ENCODE measurements around the gene SHISA8.

SHISA8 gene

DNA sequence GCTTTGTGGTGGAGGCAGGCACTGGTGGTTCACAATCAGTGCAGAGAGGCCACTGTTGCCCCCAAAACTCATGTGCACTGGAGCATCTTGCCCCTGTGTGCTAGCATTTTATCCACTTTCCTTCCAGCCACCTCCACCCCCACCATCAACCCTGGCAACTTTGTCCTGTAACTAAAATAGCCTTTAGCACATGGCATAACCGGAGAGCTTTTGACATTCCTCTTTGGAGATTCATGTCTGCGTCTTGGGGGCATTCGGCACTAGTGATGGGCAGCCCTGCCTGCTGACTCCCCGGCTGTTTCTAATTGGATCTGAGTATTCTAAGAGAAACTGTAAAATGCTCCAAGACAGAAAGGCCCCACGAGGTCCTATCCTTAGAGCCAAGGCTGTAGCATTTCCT, 15.8 kb downstream of the SHISA8 start:
- no peaks in the 10 kb centered on the region for H3K9me3 ChIP-seq (ENCODE audit: control insufficient read depth in 1 of 2, low read length in 2 of 2)
- no peak overlapping the region for H3K27ac ChIP-seq (ENCODE audit: low read depth, low read length)
- H3K4me1 ChIP-seq (ENCODE audit: control insufficient read depth in 1 of 2, insufficient read depth in 2 of 2, low read length in 2 of 2), result no peaks in the 10 kb centered on the region
- H3K4me3 ChIP-seq (ENCODE audit: low read depth in 1 of 2, low read length in 2 of 2), result no peak overlapping the region
- H3K27me3 ChIP-seq (ENCODE audit: control insufficient read depth in 1 of 2, insufficient read depth in 2 of 2, low read length in 2 of 2), result no peaks in the 10 kb centered on the region
- H3K9ac ChIP-seq (ENCODE audit: low read depth in 1 of 2, low read length in 2 of 2), result no peak overlapping the region
- H3K36me3 ChIP-seq (ENCODE audit: control insufficient read depth in 1 of 2, insufficient read depth in 2 of 2, low read length in 2 of 2), result peaks cover 44 to 90% of the 10 kb centered on the region in 2 donors

DNA sequence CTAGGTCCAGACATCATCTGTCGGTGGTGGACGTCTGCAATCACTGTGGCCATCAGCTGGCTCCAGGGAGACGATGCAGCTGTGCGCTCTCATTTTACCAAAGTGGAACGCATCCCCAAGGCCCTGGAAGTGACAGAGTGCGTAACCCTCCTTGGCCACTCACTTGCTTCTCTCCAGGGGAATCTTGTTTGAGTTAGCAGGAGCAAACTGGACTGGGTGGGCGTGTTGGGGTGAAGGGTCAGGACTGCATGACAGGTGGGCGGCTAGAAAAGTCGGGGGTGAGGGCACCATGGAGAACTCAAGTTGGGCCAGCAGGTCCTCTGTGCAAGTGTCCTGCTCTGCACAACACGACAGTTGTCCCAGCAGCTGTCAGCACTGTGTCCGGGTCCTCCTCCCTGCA, 16.2 kb downstream of the SHISA8 start:
- Histone ChIP-seq H3K9ac (ENCODE audit: low read depth in 1 of 2, low read length in 2 of 2) (no peak overlapping the region), H3K4me1 (ENCODE audit: control insufficient read depth in 1 of 2, insufficient read depth in 2 of 2, low read length in 2 of 2) (no peaks in the 10 kb centered on the region), H3K27me3 (ENCODE audit: control insufficient read depth in 1 of 2, insufficient read depth in 2 of 2, low read length in 2 of 2) (no peaks in the 10 kb centered on the region), H3K27ac (ENCODE audit: low read depth, low read length) (no peak overlapping the region), H3K9me3 (ENCODE audit: control insufficient read depth in 1 of 2, low read length in 2 of 2) (no peaks in the 10 kb centered on the region), H3K4me3 (ENCODE audit: low read depth in 1 of 2, low read length in 2 of 2) (no peak overlapping the region), H3K36me3 (ENCODE audit: control insufficient read depth in 1 of 2, insufficient read depth in 2 of 2, low read length in 2 of 2) (peaks cover 48 to 90% of the 10 kb centered on the region in 2 donors)

DNA sequence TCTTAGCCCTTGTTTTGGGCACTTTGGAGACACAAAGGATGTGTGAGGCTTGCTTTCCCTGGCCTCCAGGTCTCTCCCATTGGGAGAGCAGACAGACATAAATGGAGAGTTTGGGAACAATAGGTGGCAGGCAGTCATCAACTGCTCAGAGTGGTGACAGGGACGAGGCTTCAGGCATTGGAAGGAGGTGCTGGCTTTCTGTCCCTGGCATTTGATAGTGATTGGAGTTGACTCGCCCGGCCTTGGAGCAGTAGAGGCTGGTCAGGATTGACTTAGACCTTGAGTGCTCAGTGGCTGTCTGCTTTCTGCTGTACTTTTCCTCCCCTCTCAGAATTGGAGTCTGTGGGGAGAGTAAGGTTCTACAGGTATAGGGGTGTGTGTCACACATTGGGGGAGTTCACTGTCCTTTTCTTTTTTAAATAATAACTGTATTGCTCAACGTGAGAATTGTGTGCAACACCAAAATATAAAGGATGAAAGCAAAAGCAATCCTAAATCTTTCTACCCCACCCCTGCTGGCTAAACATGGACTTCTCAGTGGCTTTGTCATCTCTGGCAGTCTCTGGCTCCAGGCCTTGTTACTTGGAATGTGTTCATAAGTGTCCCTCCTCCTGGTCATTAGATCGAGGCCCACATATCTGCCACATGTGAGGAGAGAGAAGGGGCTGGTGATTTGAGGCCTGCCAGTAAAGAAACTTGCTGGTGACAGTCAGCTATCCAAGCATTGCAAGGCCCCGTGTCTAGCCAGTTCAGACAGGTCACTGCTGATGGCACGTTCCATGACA, 21.1 kb downstream of the SHISA8 start:
- Histone ChIP-seq H3K9ac (ENCODE audit: low read depth in 1 of 2, low read length in 2 of 2) (no peak overlapping the region), H3K4me1 (ENCODE audit: control insufficient read depth in 1 of 2, insufficient read depth in 2 of 2, low read length in 2 of 2) (no peaks in the 10 kb centered on the region), H3K36me3 (ENCODE audit: control insufficient read depth in 1 of 2, insufficient read depth in 2 of 2, low read length in 2 of 2) (peaks cover 43 to 81% of the 10 kb centered on the region in 2 donors), H3K9me3 (ENCODE audit: control insufficient read depth in 1 of 2, low read length in 2 of 2) (no peaks in the 10 kb centered on the region), H3K27me3 (ENCODE audit: control insufficient read depth in 1 of 2, insufficient read depth in 2 of 2, low read length in 2 of 2) (no peaks in the 10 kb centered on the region), H3K27ac (ENCODE audit: low read depth, low read length) (no peak overlapping the region), H3K4me3 (ENCODE audit: low read depth in 1 of 2, low read length in 2 of 2) (no peak overlapping the region)

GRCh38 chr22:41892721-41893120, 22.2 kb downstream of the SHISA8 start:
- Histone ChIP-seq H3K27ac (ENCODE audit: low read depth, low read length) (no peak overlapping the region), H3K4me1 (ENCODE audit: control insufficient read depth in 1 of 2, insufficient read depth in 2 of 2, low read length in 2 of 2) (no peaks in the 10 kb centered on the region), H3K36me3 (ENCODE audit: control insufficient read depth in 1 of 2, insufficient read depth in 2 of 2, low read length in 2 of 2) (peaks cover 38 to 85% of the 10 kb centered on the region in 2 donors), H3K4me3 (ENCODE audit: low read depth in 1 of 2, low read length in 2 of 2) (no peak overlapping the region), H3K9ac (ENCODE audit: low read depth in 1 of 2, low read length in 2 of 2) (no peak overlapping the region), H3K27me3 (ENCODE audit: control insufficient read depth in 1 of 2, insufficient read depth in 2 of 2, low read length in 2 of 2) (no peaks in the 10 kb centered on the region), H3K9me3 (ENCODE audit: control insufficient read depth in 1 of 2, low read length in 2 of 2) (no peaks in the 10 kb centered on the region)

DNA sequence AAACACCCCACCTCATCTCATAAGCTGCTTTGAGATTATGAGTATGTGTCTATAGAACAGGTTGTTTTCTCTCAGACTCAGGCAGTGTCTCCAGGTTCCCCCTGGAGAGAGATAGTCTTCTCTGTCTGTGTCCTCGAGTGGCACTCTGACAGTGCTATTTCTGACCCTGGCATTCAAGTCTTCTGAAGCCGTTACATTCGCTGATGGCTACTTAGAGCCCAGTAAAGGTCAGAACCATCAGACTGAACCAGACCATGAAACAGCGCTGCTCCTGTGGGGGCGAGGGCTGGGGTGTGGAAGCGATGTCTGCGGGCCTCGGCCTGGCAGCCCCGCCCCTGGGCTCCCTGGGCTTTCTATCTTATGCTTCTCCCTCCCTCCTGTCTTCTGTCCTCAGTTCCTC, 23.5 kb downstream of the SHISA8 start:
- no peaks in the 10 kb centered on the region for H3K9me3 ChIP-seq (ENCODE audit: control insufficient read depth in 1 of 2, low read length in 2 of 2)
- no peak overlapping the region for H3K27ac ChIP-seq (ENCODE audit: low read depth, low read length)
- no peak overlapping the region for H3K9ac ChIP-seq (ENCODE audit: low read depth in 1 of 2, low read length in 2 of 2)
- no peak overlapping the region for H3K4me3 ChIP-seq (ENCODE audit: low read depth in 1 of 2, low read length in 2 of 2)
- H3K4me1 ChIP-seq (ENCODE audit: control insufficient read depth in 1 of 2, insufficient read depth in 2 of 2, low read length in 2 of 2), result no peaks in the 10 kb centered on the region
- no peaks in the 10 kb centered on the region for H3K27me3 ChIP-seq (ENCODE audit: control insufficient read depth in 1 of 2, insufficient read depth in 2 of 2, low read length in 2 of 2)
- peaks cover 32 to 85% of the 10 kb centered on the region in 2 donors for H3K36me3 ChIP-seq (ENCODE audit: control insufficient read depth in 1 of 2, insufficient read depth in 2 of 2, low read length in 2 of 2)

- peaks cover 44 to 90% of the 10 kb centered on the region in 2 donors for H3K36me3 ChIP-seq (ENCODE audit: control insufficient read depth in 1 of 2, insufficient read depth in 2 of 2, low read length in 2 of 2)
- no peak overlapping the region for H3K4me3 ChIP-seq (ENCODE audit: low read depth in 1 of 2, low read length in 2 of 2)
- no peak overlapping the region for H3K27ac ChIP-seq (ENCODE audit: low read depth, low read length)
- H3K27me3 ChIP-seq (ENCODE audit: control insufficient read depth in 1 of 2, insufficient read depth in 2 of 2, low read length in 2 of 2), result no peaks in the 10 kb centered on the region
- no peak overlapping the region for H3K9ac ChIP-seq (ENCODE audit: low read depth in 1 of 2, low read length in 2 of 2)
- H3K9me3 ChIP-seq (ENCODE audit: control insufficient read depth in 1 of 2, low read length in 2 of 2), result no peaks in the 10 kb centered on the region
- H3K4me1 ChIP-seq (ENCODE audit: control insufficient read depth in 1 of 2, insufficient read depth in 2 of 2, low read length in 2 of 2), result no peaks in the 10 kb centered on the region
Measured at GRCh38 chr22:41888627-41889200, 26.2 kb downstream of the SHISA8 start.

DNA sequence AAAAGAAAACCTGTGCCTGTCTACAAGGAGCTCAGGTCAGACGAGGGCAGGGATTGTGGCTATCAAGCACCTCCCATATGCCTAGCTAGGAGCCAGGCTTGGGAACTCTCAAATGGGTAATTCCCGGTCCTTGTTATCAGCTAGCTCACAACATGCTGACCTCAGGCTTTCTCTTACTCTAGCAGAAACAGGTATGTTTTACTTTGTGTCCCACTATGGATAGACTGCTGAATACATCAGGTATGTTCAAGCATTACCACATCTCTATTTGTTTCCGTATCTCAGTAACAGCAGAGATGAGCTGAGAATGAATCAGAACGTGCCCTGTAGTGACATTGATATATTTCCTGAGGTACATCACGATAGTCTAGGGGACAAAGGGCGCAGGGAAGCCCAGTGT, 29.4 kb downstream of the SHISA8 start:
- H3K27me3 ChIP-seq (ENCODE audit: control insufficient read depth in 1 of 2, insufficient read depth in 2 of 2, low read length in 2 of 2), result no peaks in the 10 kb centered on the region
- no peak overlapping the region for H3K9ac ChIP-seq (ENCODE audit: low read depth in 1 of 2, low read length in 2 of 2)
- H3K4me3 ChIP-seq (ENCODE audit: low read depth in 1 of 2, low read length in 2 of 2), result no peak overlapping the region
- no peaks in the 10 kb centered on the region for H3K4me1 ChIP-seq (ENCODE audit: control insufficient read depth in 1 of 2, insufficient read depth in 2 of 2, low read length in 2 of 2)
- no peak overlapping the region for H3K27ac ChIP-seq (ENCODE audit: low read depth, low read length)
- H3K36me3 ChIP-seq (ENCODE audit: control insufficient read depth in 1 of 2, insufficient read depth in 2 of 2, low read length in 2 of 2), result peaks cover 51 to 95% of the 10 kb centered on the region in 2 donors
- no peaks in the 10 kb centered on the region for H3K9me3 ChIP-seq (ENCODE audit: control insufficient read depth in 1 of 2, low read length in 2 of 2)

DNA sequence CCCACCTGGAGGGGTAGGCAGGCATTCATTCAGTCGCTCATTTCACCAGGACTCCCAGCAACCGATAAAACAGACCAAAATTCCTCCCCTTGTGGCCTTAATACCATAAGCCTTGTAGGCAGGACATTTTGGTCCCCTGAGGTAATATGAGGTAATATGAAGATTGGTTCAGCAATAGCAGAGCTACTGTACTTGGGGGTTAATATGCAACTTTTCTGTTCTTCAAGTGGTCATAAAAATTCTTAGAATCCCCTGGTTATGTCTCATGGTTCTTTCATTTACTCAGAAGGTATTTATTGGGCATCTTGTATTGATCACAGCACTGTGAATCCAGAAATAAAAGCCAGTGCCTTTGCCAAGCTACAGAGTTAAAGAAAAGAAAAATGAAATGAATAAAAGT, 29.8 kb downstream of the SHISA8 start:
- H3K9ac ChIP-seq (ENCODE audit: low read depth in 1 of 2, low read length in 2 of 2), result no peak overlapping the region

DNA sequence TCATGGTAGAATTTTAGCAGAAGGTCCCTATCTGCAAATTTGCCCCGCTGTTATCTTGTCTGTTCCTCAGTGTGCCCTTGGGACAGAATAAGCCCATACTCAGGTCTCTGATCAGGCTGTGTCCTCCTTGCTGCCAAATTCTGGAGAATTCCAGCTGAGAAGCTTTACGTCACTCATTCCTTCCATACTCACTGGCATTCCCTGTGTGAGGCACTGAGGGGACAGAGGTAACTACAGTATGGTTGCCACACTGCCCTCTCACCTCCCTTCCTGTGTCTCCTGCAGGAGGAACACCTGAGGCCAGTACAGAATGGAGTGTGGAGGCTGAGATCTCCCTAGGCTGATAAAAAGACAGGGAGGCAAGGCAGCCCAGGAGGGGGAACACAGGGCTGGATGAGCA, 31.5 kb downstream of the SHISA8 start:
- H3K27ac ChIP-seq (ENCODE audit: low read depth, low read length), result no peak overlapping the region
- H3K36me3 ChIP-seq (ENCODE audit: control insufficient read depth in 1 of 2, insufficient read depth in 2 of 2, low read length in 2 of 2), result peaks cover 50 to 99% of the 10 kb centered on the region in 2 donors

More for the DNA sequence above, 29.8 kb downstream of the SHISA8 start:
- Histone ChIP-seq H3K4me3 (ENCODE audit: low read depth in 1 of 2, low read length in 2 of 2) (no peak overlapping the region), H3K27ac (ENCODE audit: low read depth, low read length) (no peak overlapping the region), H3K9me3 (ENCODE audit: control insufficient read depth in 1 of 2, low read length in 2 of 2) (no peaks in the 10 kb centered on the region), H3K36me3 (ENCODE audit: control insufficient read depth in 1 of 2, insufficient read depth in 2 of 2, low read length in 2 of 2) (peaks cover 49 to 95% of the 10 kb centered on the region in 2 donors), H3K27me3 (ENCODE audit: control insufficient read depth in 1 of 2, insufficient read depth in 2 of 2, low read length in 2 of 2) (no peaks in the 10 kb centered on the region), H3K4me1 (ENCODE audit: control insufficient read depth in 1 of 2, insufficient read depth in 2 of 2, low read length in 2 of 2) (no peaks in the 10 kb centered on the region)

DNA sequence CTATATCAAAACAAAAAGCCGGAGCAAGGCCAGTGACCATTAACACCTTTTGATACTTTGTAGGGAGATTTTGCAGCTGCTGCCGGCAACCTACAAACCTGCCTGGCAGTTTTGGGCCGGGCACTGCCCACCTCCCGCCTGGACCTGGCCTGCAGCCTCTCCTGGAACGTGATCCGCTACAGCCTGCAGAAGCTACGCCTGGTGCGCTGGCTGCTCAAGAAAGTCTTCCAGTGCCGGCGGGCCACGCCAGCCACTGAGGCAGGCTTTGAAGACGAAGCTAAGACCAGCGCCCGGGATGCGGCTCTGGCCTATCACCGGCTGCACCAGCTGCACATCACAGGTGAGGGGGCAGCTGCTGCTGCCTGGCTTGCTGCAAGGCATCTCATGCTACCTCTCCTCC, 34.2 kb downstream of the SHISA8 start:
- H3K27ac ChIP-seq (ENCODE audit: low read depth, low read length), result no peak overlapping the region
- H3K36me3 ChIP-seq (ENCODE audit: control insufficient read depth in 1 of 2, insufficient read depth in 2 of 2, low read length in 2 of 2), result peaks cover 54 to 99% of the 10 kb centered on the region in 2 donors

More for the DNA sequence above, 31.5 kb downstream of the SHISA8 start:
- H3K4me3 ChIP-seq (ENCODE audit: low read depth in 1 of 2, low read length in 2 of 2), result no peak overlapping the region
- H3K27me3 ChIP-seq (ENCODE audit: control insufficient read depth in 1 of 2, insufficient read depth in 2 of 2, low read length in 2 of 2), result no peaks in the 10 kb centered on the region
- no peak overlapping the region for H3K9ac ChIP-seq (ENCODE audit: low read depth in 1 of 2, low read length in 2 of 2)
- no peaks in the 10 kb centered on the region for H3K9me3 ChIP-seq (ENCODE audit: control insufficient read depth in 1 of 2, low read length in 2 of 2)
- no peaks in the 10 kb centered on the region for H3K4me1 ChIP-seq (ENCODE audit: control insufficient read depth in 1 of 2, insufficient read depth in 2 of 2, low read length in 2 of 2)

More for the DNA sequence above, 34.2 kb downstream of the SHISA8 start:
- Histone ChIP-seq H3K4me1 (ENCODE audit: control insufficient read depth in 1 of 2, insufficient read depth in 2 of 2, low read length in 2 of 2) (no peaks in the 10 kb centered on the region), H3K4me3 (ENCODE audit: low read depth in 1 of 2, low read length in 2 of 2) (no peak overlapping the region), H3K9ac (ENCODE audit: low read depth in 1 of 2, low read length in 2 of 2) (no peak overlapping the region), H3K9me3 (ENCODE audit: control insufficient read depth in 1 of 2, low read length in 2 of 2) (no peaks in the 10 kb centered on the region), H3K27me3 (ENCODE audit: control insufficient read depth in 1 of 2, insufficient read depth in 2 of 2, low read length in 2 of 2) (no peaks in the 10 kb centered on the region)
